AG09309 (cell line): ENCODE measurements around the gene GNPTG.

ENCODE experiments used
- DNase-seq: peaks from one replicate; pipeline ENCODE4 v3.0.0-alpha.2; 2010; ENCODE audit warnings: low read depth
- H3K4me3 ChIP-seq: 2 replicates; pipeline ENCODE4 v1.5.1; 2011; ENCODE audit warnings: mild to moderate bottlenecking, low read depth, low read length, moderate library complexity; ENCODE audit not compliant: control insufficient read depth
- TF ChIP-seq, protein P1 (sequence below): IDR thresholded peaks from 2 replicates; pipeline ENCODE4 v1.5.1; 2011; ENCODE audit warnings: mild to moderate bottlenecking, low read depth, low read length, inconsistent platforms; ENCODE audit not compliant: insufficient read depth, control insufficient read depth; ENCODE audit errors: missing control alignments

GNPTG gene

DNA sequence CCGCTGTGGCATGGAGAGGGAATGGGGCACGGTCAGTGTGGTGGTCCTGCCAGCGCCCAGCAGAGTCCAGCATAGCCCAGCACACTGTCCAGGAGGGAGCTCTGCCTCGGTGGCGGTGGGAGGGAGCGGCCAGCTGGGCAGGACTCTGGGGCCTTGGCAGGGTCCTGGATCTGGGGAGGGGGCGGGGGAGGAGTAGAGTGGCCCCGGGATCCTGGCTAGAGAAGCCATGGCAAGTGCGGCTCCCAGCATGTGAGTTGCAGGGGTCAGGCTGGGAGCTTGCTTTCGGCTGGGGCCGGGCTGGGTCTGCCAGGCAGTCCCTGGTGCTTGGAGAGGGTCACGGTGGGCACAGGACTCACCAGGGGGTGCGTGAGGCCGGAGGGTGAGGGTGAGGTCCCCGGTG is 3.9 kb downstream of the GNPTG start:
- no peak overlapping the region for H3K4me3 ChIP-seq
- TF ChIP-seq, protein P1, sequence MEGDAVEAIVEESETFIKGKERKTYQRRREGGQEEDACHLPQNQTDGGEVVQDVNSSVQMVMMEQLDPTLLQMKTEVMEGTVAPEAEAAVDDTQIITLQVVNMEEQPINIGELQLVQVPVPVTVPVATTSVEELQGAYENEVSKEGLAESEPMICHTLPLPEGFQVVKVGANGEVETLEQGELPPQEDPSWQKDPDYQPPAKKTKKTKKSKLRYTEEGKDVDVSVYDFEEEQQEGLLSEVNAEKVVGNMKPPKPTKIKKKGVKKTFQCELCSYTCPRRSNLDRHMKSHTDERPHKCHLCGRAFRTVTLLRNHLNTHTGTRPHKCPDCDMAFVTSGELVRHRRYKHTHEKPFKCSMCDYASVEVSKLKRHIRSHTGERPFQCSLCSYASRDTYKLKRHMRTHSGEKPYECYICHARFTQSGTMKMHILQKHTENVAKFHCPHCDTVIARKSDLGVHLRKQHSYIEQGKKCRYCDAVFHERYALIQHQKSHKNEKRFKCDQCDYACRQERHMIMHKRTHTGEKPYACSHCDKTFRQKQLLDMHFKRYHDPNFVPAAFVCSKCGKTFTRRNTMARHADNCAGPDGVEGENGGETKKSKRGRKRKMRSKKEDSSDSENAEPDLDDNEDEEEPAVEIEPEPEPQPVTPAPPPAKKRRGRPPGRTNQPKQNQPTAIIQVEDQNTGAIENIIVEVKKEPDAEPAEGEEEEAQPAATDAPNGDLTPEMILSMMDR, result no peak
- no peak for DNase-seq

DNA sequence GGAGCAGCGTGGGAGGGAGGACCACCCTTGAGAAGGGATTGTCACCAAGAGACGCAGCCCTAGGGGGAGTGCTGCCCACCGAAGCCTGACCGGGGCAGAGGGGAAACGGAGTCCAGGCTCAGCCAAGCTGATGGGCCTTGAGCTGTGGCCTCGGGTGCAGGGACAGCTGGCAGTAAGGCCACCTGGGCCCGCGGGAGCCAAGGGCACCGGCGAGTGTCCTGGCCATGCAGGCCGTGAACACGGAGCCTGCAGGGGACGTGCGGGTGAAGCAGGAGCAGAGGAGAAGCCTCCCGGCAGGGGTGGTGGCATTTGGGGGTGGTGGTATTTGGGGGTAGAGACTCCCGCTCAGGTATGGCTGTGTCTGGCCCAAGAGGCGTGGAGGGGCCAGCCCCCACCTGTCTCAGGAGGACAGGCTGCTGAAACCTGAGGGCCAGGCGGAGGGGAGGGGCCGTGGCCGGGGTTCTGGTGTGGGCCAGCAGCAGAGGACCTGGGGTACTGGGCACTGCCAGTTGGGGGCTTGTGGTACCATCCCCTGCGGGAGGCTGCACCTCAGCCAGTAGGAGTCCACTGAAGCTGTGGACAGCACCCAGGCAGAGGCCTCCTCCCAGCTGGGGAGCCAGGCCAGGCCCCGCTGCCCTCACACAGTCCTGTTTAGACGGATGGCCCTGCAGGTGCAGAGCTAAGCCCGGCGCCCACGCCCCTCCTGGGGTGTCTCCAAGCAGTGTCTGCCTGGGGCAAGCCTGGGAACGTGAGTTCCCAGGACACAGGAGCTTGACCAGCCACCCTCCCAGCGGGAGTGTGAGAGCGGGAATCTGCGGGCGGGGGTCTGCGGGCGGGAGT is 4.5 kb downstream of the GNPTG start:
- TF ChIP-seq, protein P1, result no peak
- no peak overlapping the region for H3K4me3 ChIP-seq
- no peak for DNase-seq

DNA sequence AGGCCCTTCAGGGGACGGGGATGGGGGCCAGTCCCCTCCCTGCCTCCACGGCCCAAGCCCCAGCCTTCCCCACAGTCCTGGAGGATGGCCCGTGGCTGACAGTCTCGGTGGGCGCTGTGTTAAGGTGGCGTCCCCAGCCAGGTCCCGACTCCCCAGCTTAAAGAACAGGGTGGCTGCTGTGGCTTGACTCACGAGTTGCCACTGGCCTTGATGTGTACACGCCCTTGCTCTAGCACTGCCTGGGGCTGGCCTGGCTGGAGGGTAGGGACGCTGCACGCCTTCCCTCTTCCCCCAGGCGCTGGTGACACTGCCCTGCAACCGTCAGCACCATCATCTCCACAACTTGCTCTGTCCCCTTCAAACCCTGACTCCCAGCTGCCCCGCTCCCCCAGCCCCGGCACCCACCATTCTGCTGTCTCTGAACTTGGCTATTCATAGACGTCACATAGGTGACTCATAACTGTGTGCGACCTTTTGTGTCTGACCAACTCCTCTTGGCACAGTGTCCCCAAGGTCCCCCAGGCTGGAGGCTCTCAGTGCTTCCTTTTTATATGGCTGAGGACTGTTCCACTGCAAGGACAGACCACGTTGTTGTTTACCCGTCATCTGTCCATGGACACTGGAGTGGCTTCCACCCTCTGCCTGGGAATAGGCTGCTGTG is 6.3 kb downstream of the GNPTG start:
- TF ChIP-seq, protein P1, result no peak
- H3K4me3 ChIP-seq, result no peak overlapping the region
- DNase-seq, result no peak

DNA sequence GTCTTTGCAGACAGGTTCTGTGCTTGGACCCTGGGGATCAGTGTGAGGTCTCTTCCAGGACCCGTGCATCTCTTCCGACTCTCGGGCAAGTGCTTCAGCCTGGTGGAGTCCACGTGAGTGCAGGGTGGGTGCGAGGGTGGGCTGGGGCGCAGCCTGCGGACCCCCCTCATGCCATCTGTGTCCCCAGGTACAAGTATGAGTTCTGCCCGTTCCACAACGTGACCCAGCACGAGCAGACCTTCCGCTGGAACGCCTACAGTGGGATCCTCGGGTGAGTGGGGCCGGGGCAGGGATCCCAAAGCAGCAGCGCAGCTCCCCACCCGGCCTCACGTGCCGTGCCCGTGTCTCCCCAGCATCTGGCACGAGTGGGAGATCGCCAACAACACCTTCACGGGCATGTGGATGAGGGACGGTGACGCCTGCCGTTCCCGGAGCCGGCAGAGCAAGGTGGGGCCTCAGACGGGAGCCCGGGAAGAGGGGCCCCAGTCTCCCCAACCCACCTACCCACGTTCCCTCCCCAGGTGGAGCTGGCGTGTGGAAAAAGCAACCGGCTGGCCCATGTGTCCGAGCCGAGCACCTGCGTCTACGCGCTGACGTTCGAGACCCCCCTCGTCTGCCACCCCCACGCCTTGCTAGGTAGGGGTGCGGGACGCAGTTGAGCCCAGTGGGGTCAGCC is 10.1 kb downstream of the GNPTG start:
- no peak for DNase-seq
- TF ChIP-seq, protein P1, result no peak
- no peak overlapping the region for H3K4me3 ChIP-seq

DNA sequence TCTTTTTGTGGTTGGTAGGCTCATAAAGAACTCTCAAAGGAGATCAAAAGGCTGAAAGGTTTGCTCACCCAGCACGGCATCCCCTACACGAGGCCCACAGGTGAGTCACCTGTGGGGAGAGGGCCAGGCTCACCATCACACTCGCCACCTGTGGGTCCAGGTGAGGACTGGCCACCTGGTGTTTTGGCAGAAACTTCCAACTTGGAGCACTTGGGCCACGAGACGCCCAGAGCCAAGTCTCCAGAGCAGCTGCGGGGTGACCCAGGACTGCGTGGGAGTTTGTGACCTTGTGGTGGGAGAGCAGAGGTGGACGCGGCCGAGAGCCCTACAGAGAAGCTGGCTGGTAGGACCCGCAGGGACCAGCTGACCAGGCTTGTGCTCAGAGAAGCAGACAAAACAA is 11.1 kb downstream of the GNPTG start:
- DNase-seq, result no peak
- H3K4me3 ChIP-seq, result no peak overlapping the region
- TF ChIP-seq, protein P1, result no peak

DNA sequence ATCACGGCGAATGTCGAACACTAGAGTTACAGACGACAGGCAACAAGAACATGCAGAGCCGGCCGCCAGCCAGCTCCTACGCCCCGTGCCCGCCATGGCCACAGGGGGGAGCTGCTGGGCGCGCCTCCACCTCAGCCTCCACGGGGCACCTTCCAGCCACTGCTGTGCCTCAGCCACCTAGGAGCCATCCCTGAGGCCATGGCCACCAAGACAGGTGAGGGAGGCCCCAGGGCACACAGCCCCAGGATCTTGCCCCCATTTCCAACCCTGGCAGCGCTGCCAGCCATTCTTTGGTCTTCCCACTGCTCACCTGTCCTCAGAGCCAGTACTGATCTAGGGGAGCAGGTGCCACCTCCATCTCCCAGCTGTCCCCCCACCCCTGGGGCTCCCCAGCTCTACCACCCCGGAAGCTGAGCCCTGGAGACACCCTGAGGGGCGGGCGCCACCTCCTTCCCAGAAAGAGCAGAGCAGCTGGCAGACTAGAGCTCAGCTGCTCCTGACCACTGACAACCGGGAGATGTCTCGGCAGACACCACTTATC is 11.8 kb downstream of the GNPTG start:
- TF ChIP-seq, protein P1, result peak; percentile 70
- DNase-seq, result no peak
- no peak overlapping the region for H3K4me3 ChIP-seq
